Esophagus squamous epithelium (tissue), 4 donors: ENCODE data around the gene MAN1C1.

Experiments used
- CTCF ChIP-seq, 6 experiments: fragments of 450-650 bp in 4 of 6; fragments of 200-600 bp in 2 of 6; sonication (generic) in 2 of 6; IDR thresholded peaks; one replicate each; pipeline ENCODE4 v1.5.1; 2016 to 2019; ENCODE audit warnings: antibody characterized with exemption in 6 of 6, mild to moderate bottlenecking in 4 of 6, moderate library complexity in 4 of 6
- POLR2A ChIP-seq, 4 donors: fragments of 450-650 bp; IDR thresholded peaks; one replicate each; pipeline ENCODE4 v1.6.1; 2017; ENCODE audit warnings: antibody characterized with exemption in 4 of 4, mild to moderate bottlenecking in 4 of 4, moderate library complexity in 3 of 4

GRCh38 chr1:25758466-25759070 is 142.0 kb downstream of the MAN1C1 start:
- TF ChIP-seq CTCF (IDR thresholded peaks at IDR 0.05) = peak in 1 of 6 experiments; percentile 21
- TF ChIP-seq POLR2A (IDR thresholded peaks at IDR 0.05) = no peak
